Measurements from ENCODE around the gene PANK2. TPM values are rescaled to one million over a fixed set of nuclear protein-coding genes. Genes with fewer than 3 reads are reported as not detected.

PANK2 gene
- total RNA-seq, 1 experiment from 2014 or later, result 41.6 TPM

- TF ChIP-seq ZNF274 (IDR thresholded peaks at IDR 0.05; ENCODE audit: low read depth, low read length), result no peak
- TF ChIP-seq ZFX (IDR thresholded peaks at IDR 0.05), result no peak
- no peak for TF ChIP-seq JUND (IDR thresholded peaks at IDR 0.05)
- no peak for TF ChIP-seq CEBPB (IDR thresholded peaks at IDR 0.05; ENCODE audit: low read depth)
- peaks cover 98% of the 10 kb centered on the region for H3K79me2 ChIP-seq (ENCODE audit: insufficient read depth, low read length)
- H3K4me2 ChIP-seq (ENCODE audit: low read length), result no peak overlapping the region
- RAD21 ChIA-PET (ENCODE audit: low non-redundant PET in 1 of 2, low total read pairs in 2 of 2, uncharacterized antibody in 2 of 2, unreplicated experiment in 2 of 2), result no interaction called here
- peaks cover 25% of the 10 kb centered on the region; the same call in 1 of the 2 replicates for H4K20me1 ChIP-seq (ENCODE audit: insufficient read depth)
- ATAC-seq, result peak; percentile 25; the same call in 1 of the 2 replicates
- BruUV-seq (replicated peaks), result no TSS peak
- no peak overlapping the region for H3K9ac ChIP-seq (ENCODE audit: low read length)
- no peak overlapping the region for H3K27ac ChIP-seq (ENCODE audit: low read depth, low read length)
- H3K9me3 ChIP-seq (ENCODE audit: control insufficient read depth in 1 of 2, insufficient read depth in 1 of 2, low read depth in 1 of 2, low read length in 2 of 2), result no peaks in the 10 kb centered on the region
- CTCF ChIA-PET, result no interaction called here
- H3K36me3 ChIP-seq (ENCODE audit: control insufficient read depth in 1 of 2, insufficient read depth in 2 of 2, low read length in 2 of 2), result peaks cover 50 to 71% of the 10 kb centered on the region in 2 experiments
- H3K4me3 ChIP-seq (replicated peaks in 1 of 2; ENCODE audit: low read depth in 1 of 2, low read length in 2 of 2), result no peak overlapping the region
- H3K27me3 ChIP-seq (ENCODE audit: insufficient read depth, low read length), result no peaks in the 10 kb centered on the region
- intact Hi-C loops (cut with micrococcal nuclease), result no loop called here
- POLR2A ChIA-PET, result no interaction called here
- no peak for DNase-seq (ENCODE audit: low read depth, low spot score)
- H2AFZ ChIP-seq (ENCODE audit: low read depth, low read length, poor library complexity, severe bottlenecking), result no peak overlapping the region
- no peaks in the 10 kb centered on the region for H3K9me2 ChIP-seq (ENCODE audit: insufficient read depth)
- no peaks in the 10 kb centered on the region for H3K4me1 ChIP-seq (ENCODE audit: control insufficient read depth in 1 of 2, insufficient read depth in 2 of 2, low read length in 2 of 2)
Measured at GRCh38 chr20:3911956-3912355, 22.8 kb downstream of the PANK2 start.

GRCh38 chr20:3914446-3914845, 25.3 kb downstream of the PANK2 start:
- Histone ChIP-seq H3K9ac (ENCODE audit: low read length) (no peak overlapping the region), H3K4me3 (replicated peaks in 1 of 2; ENCODE audit: low read depth in 1 of 2, low read length in 2 of 2) (no peak overlapping the region), H3K79me2 (ENCODE audit: insufficient read depth, low read length) (peaks cover 96% of the 10 kb centered on the region), H3K36me3 (ENCODE audit: control insufficient read depth in 1 of 2, insufficient read depth in 2 of 2, low read length in 2 of 2) (peaks cover 40 to 67% of the 10 kb centered on the region in 2 experiments), H3K9me3 (ENCODE audit: control insufficient read depth in 1 of 2, insufficient read depth in 1 of 2, low read depth in 1 of 2, low read length in 2 of 2) (no peaks in the 10 kb centered on the region), H3K27ac (ENCODE audit: low read depth, low read length) (no peak overlapping the region), H3K9me2 (ENCODE audit: insufficient read depth) (no peaks in the 10 kb centered on the region), H2AFZ (ENCODE audit: low read depth, low read length, poor library complexity, severe bottlenecking) (no peak overlapping the region), H3K4me1 (ENCODE audit: control insufficient read depth in 1 of 2, insufficient read depth in 2 of 2, low read length in 2 of 2) (no peaks in the 10 kb centered on the region), H3K27me3 (ENCODE audit: insufficient read depth, low read length) (no peaks in the 10 kb centered on the region), H4K20me1 (ENCODE audit: insufficient read depth) (peaks cover 31% of the 10 kb centered on the region; the same call in 1 of the 2 replicates), H3K4me2 (ENCODE audit: low read length) (no peak overlapping the region)
- ATAC-seq, result no peak
- intact Hi-C loops (cut with micrococcal nuclease), result no loop called here
- no peak for DNase-seq (ENCODE audit: low read depth, low spot score)
- TF ChIP-seq MAX (IDR thresholded peaks at IDR 0.05), result no peak
- no peak for TF ChIP-seq POLR2AphosphoS5 (IDR thresholded peaks at IDR 0.05; ENCODE audit: low read depth, low read length)
- no peak for TF ChIP-seq YY1 (IDR thresholded peaks at IDR 0.05; ENCODE audit: extremely low read depth, insufficient replicate concordance, low read depth, low read length)
- no peak for TF ChIP-seq SIN3A (IDR thresholded peaks at IDR 0.05; ENCODE audit: low read depth)
- TF ChIP-seq ELF1 (IDR thresholded peaks at IDR 0.05; ENCODE audit: borderline replicate concordance, low read depth), result no peak
- no peak for TF ChIP-seq POLR2A (IDR thresholded peaks at IDR 0.05; ENCODE audit: borderline replicate concordance, extremely low read depth, insufficient read depth, insufficient read length)
- no peak for TF ChIP-seq EZH2 (IDR thresholded peaks at IDR 0.05)
- no TSS peak for BruUV-seq (replicated peaks)
- ChIA-PET RAD21 (ENCODE audit: low non-redundant PET in 1 of 2, low total read pairs in 2 of 2, uncharacterized antibody in 2 of 2, unreplicated experiment in 2 of 2) (no interaction called here), POLR2A (no interaction called here), CTCF (no interaction called here)
